NT2/D1 (cell line): ENCODE results near the gene TRA2B.

ENCODE experiments used
- SUZ12 ChIP-seq: IDR thresholded peaks from 2 replicates; pipeline ENCODE4 v1.6.1; 2011; ENCODE audit not compliant: insufficient read length, insufficient read depth; ENCODE audit errors: extremely low read depth
- YY1 ChIP-seq: IDR thresholded peaks from 2 replicates; pipeline ENCODE4 v1.6.1; 2011; ENCODE audit not compliant: insufficient read length, insufficient read depth

DNA sequence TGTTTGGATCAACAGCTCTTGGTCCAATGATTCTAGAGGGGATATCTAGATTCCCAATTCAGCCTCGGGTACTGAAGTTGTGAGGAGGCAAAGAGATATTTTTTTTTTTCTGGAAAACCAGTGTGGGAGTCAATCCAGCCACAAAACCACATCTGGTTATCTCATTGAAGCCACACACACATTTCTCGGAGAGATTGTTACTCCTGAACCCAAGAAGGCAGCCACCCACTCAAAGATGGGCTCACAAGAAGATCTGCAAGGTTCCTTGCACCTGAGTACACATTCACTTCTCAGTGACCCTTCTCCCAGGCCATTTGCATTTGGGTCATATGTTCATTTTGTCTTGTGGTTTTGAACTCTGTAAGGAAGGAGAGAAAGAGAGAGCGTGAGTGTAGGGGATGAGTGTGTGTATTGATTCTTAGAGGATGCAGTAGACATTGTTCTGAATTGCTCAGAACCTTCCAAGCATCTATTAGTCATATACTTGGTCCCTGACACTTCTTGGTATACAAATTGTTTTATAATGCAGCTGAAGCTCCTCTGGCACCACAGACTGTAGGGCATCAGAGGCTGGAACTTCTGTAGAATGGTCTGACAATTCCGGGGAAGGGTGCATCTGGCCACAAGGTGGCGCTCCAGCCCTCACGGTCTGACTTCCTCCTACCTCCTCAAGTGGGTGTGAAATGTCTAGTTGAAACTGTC is 39.3 kb upstream of the TRA2B start:
- no peak for TF ChIP-seq YY1
- no peak for TF ChIP-seq SUZ12
